GM18873 (cell line): ENCODE results near the gene VLDLR.

ENCODE experiments used
- ATAC-seq: cut with Tn5 transposase; IDR thresholded peaks from one replicate; pipeline ENCODE4 v1.9.1; 2021; ENCODE audit warnings: mild to moderate bottlenecking, moderate library complexity, moderate number of reproducible peaks; ENCODE audit not compliant: unreplicated experiment, low FRiP score

Gene VLDLR

DNA sequence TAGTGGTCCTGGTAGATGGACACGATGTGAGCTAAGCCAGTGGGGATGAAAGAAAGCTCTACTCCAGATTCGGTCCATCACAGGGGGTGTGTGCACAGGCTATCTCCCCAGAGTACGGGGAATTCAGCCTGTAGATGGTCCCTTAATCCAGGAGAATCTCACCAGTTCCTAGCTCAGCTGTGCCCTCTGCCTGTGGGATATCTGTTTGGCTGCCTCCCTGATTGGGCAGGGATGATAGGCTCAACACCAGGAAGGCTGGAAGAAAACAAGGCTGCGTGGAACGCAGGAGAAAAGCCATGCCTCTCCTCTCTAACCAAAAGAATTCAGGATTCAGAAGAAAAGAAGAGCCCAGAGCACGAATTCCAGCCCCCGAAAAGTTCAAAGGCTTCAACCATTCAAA, 40.9 kb downstream of the VLDLR start:
- no peak for ATAC-seq

DNA sequence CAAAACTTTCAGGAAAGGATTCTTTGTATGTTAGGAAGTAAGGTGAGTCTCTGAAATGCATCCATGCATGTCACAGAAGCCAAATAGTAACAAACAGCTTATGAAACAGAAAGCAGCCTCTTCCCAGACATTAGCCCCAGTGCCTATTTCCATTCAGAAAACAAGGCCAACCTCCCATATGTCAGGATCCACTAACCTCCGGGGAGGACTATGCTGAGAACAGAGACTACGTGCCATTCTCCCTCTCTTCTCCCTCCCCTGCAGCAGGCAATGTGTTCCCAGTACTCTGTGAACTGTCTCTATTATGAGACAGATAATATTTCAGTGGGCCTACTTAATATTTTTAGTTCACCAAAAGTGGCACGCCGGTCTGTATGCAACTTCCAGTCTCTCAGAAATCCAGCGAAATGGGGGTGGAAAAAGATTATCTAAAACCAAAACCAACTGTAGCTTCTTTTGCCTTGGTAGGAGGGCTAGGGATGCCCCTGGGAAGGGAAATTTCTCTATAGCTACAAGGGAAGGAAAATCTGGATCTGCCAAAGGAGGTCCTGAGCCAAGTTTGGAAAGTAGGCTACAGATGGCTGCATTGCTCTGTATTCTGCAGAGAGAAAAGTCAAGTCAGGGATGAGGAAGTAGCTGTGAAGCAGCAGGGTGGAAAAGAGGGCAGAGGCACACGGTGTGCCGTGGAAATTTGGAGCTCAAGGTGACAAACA, 42.0 kb downstream of the VLDLR start:
- no peak for ATAC-seq

DNA sequence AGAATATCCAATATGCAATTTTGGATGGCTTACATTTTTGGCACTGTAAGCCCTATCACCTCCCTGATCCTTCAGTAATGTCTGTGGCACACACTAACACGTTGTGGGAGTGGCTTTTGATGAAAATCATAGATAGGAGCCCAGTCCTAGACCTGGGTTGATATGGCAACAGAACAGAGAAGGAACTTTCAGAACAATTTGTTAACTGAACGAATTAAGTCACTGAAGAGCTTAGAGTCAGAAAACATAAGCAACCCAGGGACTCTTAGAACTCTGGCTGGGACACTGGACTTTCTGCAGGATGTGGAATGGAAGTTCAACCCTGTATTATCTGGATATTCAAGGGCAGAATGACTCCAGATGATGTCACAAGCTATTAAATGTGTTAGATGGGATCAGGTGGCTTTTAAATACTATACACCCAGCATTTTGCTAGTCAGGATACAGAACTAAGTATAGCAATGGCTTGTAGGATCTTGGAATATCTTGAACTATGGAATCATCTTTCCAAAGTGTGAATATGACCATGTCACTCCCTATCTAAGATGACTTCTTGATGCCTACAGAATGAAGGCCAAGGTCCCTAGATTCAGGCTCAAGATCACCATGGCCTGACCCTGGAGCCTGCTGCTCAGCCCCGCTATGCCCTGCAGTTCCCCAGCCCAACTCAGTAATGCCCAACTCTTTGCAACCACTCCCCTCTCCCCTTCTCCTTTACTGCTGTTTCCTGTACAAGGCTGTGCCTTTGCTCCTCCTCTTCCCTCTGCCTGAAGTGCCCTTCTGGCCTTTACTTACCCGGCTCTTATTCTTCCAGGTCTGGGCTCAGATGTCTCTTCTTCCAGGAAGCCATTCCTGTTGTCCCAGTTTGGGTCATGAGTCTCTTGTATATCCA, 42.8 kb downstream of the VLDLR start:
- no peak for ATAC-seq

DNA sequence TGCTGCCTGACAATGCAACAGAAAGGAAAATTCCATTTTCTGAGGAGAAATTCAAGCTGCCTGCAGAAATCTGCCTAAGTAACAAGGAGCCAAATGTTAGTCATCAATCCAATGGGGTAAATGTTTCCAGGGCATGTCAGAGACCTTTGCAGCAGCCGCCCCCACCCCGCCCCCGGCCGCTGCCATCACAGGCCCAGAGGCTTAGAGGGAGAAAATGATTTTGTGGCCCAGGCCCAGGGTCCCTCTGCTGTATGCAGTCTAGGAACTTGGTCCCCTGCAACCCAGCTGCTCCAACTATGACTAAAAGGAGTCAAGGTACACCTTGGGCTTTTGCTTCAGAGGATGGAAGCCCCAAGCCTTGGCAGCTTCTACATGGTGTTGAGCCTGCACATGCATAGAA, 45.0 kb downstream of the VLDLR start:
- ATAC-seq = no peak

DNA sequence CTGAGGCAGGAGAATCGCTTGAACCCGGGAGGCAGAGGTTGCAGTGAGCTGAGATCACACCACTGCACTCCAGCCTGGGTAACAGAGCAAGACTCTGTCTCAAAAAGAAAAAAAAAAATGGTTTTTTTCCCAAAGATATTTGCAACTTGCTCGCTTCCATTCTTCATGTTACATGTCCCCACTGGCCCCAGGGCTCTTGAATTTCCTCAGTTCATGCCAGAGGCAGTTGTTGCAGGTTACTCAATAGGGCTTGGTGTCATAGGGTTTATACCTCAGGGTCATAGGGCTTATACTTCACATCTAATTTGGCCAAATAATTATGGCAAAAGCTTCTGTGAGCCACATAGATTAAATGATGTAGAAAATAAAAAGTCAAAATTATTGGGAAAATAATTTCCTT, 51.6 kb downstream of the VLDLR start:
- ATAC-seq = no peak

DNA sequence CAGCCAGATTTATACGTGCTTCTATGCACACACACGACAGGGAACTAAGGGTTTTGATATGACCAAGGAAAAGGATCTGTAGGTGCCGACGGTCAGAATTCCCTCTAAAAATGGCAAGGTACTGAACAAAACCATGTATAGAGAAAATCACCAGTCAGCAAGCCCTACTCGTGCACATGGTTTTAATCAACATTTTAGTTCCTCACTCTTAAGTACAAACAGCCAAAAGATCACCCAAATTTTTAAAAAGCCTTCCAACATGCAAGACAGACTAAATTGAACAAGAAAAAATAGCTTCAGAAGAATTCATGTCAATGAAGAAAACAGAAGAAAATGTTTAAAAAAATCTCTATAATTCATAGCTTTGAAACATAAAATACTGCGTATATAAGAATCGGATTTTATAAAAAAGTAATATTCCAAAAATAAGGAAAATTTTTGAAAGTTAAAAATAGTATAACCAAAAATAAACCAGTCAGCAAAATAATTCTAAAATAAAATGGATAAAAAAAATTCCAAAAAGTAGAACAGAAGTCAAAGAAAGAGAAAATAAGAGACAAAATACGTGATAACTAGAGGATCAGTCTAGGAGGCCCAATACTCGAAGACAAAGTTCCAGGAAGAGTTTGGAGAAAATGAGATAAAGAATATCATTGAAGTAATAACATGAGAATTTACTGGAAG, 52.7 kb downstream of the VLDLR start:
- no peak for ATAC-seq

DNA sequence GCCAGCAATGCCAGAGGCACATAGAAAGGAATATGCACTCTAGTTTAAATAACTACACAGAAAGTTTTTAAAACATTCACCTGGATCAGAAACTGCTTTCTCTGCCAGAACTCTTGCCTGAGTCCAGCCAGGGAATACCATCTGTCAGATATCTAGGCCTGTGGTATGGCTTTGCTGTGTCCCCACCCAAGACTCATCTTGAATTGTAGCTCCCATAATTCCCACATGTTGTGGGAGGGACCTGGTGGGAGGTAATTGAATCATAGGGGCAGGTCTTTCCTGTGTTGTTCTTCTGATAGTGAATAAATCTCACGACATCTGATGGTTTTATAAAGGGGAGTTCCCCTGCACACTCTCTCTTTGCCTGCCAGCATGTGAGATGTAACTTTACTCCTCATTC, 54.2 kb downstream of the VLDLR start:
- ATAC-seq = no peak

DNA sequence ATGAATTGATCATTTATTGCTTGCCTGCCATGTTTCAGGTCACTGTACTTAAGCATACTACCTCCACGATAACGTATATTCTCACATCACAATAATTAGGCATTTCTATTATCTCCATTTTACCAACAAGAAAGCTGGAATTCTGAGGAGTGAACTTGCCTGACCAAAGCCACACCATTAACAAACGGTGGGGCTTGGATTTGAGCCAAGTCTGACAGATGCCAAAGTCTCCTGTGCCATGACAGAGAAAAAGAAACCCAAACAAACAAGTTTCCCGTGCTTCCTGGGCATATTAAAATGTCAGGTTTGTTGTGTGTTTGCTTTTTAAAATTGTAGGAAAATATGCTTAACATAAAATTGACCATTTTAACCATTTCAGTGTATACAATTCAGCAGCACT, 54.9 kb downstream of the VLDLR start:
- ATAC-seq = no peak

DNA sequence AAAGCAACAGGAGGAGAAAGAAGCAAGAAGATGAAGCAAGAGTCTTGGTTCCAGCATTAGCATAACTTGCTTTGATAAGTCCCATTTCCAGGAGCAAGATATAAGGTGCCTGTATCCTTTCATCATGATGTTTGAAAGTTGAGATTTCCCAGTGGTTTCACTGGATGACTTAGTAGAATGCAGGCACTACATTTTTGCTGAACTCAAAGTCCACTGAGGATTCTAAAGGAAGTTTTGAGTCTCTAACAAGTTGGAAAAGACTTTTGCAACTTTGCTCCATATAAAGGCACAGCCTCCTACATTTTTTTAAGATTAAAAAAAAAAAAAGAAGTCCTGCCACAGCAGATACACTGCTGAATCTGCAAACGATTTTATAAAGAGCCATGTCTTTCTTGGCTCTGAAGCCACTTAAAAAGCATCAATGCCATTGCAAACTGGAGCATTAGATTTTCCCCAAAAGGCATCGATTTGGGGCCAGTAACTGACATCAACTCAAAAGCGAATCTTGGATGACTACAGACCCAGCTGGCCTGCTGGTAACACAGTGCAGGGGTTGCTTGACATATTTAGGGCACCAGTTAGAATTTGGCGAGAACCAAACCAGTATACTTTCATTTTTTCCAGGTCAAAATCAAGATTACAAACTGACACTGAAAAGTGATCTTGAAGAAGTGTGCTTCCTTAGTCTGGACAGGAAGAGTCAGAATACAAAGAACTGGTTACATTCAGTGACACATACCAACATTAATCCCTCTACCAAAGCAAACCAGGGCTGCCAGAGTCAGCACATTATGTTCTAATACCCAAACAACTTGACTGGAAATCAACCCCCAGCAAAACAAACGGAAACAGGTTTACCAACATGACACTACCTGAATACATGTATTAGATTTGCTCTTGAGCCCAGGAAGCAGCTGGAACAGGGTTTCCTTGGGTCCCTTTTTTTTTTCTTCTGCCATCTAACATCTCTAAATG, 56.6 kb downstream of the VLDLR start:
- no peak for ATAC-seq

DNA sequence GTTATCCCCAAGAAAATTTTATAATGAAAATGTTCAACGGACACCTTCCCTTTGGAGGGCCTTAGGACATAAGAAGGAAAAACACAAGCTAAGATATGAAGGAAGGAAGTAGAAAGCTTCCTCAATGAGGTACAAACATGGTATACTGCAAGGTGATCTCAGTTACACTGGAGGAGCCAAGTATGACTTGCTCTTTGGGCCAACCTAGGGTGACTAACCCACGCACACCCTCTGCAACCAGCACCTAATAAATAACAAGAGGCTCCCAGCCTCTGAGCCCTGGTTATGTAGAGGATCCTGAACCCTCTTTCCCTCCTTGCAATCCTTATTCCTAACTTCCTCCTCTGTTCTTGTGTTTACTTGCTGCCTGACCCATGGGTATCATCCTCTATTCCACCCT, 57.4 kb downstream of the VLDLR start:
- no peak for ATAC-seq

DNA sequence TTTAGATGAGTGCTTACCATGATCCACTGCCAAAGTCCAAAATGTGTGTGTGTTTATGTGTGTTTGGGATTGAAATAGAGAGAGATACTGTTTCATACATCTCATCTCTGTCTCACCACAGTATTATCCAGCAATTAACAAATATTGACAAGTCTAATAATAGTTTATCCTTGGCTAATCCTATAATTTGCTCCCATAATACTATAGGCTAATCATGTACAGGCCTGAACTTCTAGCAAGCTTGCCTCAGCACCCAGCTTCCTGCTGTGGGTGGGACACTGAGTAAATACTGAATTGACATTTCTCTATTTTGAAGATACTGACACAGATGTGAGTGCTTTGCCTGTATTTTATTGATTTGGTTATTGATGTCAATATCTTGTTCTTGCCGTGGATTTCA, 60.4 kb downstream of the VLDLR start:
- ATAC-seq = no peak

DNA sequence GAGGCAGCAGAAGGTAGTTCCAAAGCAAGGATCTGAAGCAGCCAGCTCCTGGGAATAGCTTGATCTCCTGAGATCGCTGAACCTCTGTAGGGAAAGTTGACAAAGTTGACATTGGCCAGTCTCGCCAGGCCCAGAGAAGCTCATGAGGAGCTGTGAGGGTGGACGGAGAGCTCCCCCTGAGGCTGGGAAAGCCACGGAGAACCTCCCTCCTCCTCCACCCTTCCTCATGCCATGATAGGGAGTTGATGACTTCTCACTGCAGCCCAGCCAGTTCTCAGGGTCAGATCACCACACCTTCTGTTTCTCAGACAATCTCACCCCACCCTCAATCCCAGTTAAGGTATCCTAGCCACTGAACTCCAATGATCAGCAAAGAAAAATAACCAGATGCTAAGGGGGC, 65.3 kb downstream of the VLDLR start:
- no peak for ATAC-seq

DNA sequence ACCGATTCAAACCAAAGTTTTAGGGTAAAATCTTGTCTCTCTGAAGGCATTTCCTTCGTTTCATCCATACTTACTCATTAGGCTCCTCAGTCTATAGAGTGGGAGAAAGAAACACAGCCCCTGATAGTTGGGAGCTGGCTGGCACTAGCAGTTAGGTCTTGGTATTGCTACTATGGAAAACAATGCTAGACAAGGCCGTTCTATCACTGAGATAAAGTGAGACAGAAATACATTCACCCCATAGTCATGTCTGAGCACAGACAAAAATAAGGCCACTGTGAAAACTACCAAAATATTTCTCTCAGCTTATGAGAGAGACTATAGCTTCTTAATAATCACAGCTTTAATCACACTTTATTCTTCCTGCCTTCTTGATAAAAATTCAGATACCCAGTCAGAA, 67.0 kb downstream of the VLDLR start:
- no peak for ATAC-seq

DNA sequence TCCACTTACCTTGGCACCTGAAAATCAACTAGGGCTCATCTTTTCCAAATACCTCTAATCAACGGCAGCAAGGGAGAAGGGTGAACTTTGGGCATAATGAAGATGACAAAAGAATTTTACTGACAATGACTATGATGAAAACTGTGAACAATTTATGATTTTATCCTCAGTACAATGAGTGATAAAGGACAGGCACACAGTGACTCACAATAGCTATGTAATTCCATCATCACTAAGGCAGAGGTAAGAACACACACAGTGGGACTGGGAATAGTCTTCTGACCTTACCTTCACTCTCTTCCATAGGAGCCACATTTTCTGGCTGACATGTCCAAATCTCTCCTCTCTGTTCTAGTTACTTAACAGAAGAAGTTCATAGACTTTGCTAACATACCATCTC, 69.6 kb downstream of the VLDLR start:
- ATAC-seq = no peak

DNA sequence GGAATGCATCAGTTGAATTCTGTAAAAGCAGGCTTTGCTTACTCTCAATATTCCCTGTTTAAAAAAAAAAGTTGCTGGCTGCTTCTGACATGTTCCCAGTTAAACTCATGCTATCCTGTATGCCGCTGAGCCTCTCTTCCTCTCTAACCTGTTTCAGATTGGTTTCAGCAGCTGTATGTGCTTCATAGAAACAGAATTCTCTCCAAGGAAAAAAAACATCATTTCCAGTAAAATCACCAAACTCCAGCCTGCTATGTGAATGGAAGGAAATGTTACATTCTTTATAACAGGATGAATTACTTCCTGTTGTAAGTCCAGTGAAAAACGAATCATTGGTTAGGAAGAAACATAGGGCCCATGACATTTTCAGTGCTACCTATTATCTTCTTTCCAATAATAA, 70.0 kb downstream of the VLDLR start:
- no peak for ATAC-seq

DNA sequence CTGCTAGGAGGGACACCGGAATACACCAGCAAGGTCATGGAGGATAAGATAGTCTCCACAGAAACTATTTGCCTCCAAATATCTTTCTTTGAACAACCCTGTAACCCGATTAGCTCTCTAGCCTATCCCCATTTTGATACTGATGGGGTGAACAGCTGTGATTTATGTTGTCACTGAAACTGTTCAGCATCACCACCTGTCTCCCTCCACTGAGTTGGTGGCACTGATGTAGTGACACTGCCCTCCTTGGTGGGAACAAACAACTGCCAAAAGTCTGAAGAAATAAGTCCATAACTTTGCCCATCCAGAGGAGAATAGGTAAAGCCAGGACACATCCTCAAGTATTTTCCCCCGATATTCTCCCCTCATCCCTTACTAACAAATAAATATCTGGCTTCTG, 71.5 kb downstream of the VLDLR start:
- ATAC-seq = no peak

DNA sequence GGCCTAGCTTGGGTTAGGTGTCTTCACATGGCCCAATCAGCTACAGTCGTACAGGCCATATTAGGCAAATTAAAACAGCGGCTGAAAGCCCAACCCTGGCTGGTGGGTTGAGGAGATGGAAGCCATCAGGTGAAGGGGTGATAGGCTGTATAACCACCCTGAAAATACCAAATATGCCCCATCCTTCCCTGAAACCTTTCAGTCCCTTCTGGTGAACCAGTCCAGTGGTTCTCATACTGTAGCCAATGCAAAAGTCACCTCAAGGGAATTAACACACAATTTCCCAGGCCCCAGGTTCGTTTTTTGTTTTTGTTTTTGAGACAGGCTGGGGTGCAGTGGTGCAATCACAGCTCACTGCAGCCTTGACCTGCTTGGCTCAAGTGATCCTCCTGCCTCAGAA, 75.9 kb downstream of the VLDLR start:
- peak; percentile 74 for ATAC-seq

DNA sequence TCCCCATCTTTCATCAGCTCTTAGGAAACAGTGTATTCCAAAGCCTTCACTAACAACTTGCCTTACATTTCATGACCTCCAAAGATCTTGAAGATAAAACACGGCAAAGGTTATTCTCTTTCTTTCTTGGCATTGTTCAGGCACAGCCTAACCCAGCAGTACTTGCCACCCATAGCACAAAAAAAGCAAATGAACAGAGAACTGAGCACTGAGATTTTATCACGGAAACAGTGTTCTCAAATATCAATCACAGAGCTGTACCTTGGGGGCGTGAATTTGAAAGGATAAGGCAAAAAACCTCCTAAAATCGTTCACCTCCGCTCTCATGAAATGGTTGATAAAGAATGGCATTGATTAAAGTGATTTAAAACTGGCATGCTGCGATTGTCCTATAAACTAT, 78.8 kb downstream of the VLDLR start:
- ATAC-seq = no peak

DNA sequence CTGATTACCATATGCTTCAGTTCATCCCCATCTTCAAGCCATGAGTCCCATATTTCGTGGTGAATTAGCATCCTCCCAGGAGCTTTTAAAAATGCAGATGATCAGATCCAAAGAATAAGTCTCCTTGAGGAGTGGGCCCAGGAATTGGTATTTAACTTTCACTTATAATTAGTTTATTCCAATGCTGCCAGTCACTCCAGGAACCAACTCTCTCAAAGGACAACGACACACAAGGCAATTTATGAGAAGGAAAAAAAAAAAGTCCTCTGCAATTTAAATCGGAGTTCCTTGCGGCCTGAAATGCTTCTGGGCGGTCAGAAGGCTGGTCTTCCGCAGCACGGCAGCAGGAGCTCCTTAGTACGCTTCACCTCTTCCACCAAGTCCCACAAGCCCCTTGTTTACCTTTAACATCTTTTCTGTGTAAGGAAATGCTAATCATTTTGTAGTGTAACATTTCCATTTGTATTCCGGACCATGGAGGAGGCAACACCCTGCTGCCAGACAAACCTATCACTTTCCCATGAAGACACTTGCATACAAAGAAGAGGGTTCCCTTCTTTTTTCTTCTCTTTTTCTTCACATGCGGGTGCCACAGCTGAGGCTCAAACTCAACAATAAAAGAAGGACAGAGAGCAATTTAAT, 79.4 kb downstream of the VLDLR start:
- no peak for ATAC-seq

DNA sequence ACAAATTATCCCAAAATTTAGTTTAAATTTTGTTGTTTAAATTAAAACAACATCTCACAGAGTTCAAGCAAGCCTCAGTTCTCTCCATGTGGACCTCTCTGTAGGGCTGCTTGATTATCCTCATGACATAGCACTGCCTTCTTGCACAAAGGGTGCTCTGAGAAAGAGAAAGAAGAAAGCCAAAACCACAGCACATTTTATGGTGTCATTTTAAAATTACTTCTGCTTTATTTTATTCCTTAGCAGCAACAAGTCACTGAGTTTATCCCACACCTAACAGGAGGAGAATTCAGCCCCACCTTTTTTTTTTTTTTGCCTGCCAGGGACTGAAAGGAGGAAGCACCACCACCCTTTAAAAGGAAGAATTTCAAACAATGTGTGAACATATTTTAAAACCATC, 82.9 kb downstream of the VLDLR start:
- no peak for ATAC-seq
